Fibroblast of skin of back (primary cell): ENCODE measurements around the gene LETMD1. TPM values are rescaled to one million over a fixed set of nuclear protein-coding genes. Genes with fewer than 3 reads are reported as not detected.
"Not testable (repeated sequence)": the region's sequence is repeated elsewhere in the genome, so short reads cannot be mapped to it uniquely, and the experiment has no call there.

ENCODE experiments used
- DNase-seq: peaks from one replicate; pipeline ENCODE4 v3.0.0-alpha.2; 2013
- polyA plus RNA-seq, 2 experiments: library from polyadenylated mRNA; unstranded; fragments of 120-200 nt; gene quantifications; one replicate each; pipeline ENCODE4 v1.2.1, GENCODE V29; 2013; ENCODE audit not compliant: insufficient read length in 2 of 2

The LETMD1 gene, protein sequence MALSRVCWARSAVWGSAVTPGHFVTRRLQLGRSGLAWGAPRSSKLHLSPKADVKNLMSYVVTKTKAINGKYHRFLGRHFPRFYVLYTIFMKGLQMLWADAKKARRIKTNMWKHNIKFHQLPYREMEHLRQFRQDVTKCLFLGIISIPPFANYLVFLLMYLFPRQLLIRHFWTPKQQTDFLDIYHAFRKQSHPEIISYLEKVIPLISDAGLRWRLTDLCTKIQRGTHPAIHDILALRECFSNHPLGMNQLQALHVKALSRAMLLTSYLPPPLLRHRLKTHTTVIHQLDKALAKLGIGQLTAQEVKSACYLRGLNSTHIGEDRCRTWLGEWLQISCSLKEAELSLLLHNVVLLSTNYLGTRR
- 24.9 TPM for polyA plus RNA-seq (2013, experiment 1 of 2; ENCODE audit: insufficient read length)
- polyA plus RNA-seq (2013, experiment 2 of 2; ENCODE audit: insufficient read length) = 31.8 TPM

- peak; percentile 99 for DNase-seq
Measured at GRCh38 chr12:51047655-51048540, at the start of gene LETMD1. LETMD1 (plus strand) TSS chr12:51048327; CDS start chr12:51048357, 30 bp downstream.

DNA sequence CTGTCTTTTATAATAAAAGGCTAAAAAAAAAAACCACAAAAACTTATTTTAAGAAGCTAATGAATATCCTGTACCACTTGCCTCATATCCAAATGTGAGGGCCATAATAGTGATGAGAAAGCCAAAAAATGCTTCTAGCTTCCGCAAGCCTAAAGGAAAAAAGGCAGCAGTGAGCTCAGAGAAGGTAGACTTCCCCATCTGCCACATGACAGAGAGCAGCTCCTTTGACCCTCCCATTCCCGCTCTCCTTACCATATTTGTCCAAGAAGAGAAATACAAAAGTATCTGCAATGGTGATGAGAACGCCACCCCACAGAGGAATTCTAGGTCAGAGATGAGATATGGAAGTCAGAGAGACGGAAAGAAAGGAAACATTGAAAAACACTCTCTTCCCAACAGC lies 49.0 kb upstream of the LETMD1 start:
- DNase-seq = no peak

DNA sequence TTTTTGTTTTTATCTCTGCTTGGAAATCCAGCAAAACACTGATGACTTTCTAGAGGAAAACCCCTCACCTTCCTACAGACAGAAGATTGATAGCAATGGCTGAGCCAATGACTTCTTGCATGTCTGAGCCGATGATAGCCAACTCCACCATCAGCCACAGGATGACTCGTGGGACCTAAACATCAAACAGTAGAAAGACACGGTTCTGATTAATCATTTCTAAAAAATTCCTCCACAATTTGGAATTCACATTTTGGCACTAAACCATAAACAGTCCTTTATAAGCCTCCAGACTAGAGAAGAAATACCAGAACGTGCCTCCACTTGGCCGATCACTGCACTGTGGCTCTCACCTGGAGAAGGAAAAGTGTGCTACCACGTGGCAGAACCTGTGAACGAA lies 47.9 kb upstream of the LETMD1 start:
- peak; percentile 71 for DNase-seq

DNA sequence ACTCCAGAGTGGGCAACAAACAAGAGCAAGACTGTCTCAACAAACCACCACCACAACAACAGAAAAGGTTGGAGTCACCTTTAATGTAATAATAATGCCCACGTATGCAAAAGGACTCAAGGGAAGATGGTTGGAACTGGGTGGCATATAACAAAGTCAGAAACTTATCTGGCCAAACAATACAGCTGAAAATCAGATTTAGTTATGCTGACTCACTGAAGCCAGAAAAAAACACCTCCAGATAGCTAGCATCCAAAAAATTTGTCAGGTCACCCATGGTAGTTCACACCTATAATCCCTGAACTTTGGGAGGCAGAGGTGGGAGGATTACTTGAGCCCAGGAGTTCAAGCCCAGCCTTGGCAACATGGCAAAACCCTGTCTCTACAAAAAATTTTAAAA lies 46.3 kb upstream of the LETMD1 start:
- no peak for DNase-seq

- no peak for DNase-seq
Measured at GRCh38 chr12:51004504-51004903, 43.6 kb upstream of the LETMD1 start.

- DNase-seq = no peak
Measured at GRCh38 chr12:51005030-51005429, 43.1 kb upstream of the LETMD1 start.

GRCh38 chr12:51005671-51006070 lies 42.5 kb upstream of the LETMD1 start:
- DNase-seq = no peak

DNA sequence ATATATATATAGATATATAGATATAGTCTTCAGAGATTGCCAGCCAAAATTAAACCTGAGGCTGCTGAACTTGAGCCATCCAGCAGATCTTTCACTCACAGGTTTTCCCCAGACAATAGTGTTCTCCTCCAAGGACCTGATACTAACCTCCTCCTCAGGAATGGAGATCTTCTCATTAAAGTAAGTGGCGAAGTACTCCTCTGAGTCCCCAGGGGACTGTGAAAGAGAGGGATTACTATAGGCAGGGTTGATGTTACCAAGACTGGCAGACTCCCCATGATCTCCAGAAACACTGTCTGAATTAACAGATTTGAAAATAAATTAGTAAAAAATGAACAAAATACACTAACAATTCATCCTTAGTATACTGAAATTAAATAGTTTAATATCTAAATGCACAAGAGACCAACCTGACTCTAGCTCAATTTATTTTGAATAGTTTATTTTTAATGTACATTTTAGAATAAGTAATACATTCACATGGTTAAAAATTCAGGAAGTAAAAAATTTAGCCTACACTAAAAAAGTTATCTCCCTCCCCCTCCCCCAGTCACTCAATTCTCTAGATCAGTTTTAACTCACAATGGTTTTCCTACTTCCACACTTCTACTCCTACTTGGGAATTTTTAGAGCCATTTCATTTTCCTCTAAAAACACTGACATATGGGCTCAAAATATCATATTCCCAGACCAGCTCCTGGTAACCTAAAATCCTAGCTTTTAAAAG lies 39.6 kb upstream of the LETMD1 start:
- DNase-seq = no peak

DNA sequence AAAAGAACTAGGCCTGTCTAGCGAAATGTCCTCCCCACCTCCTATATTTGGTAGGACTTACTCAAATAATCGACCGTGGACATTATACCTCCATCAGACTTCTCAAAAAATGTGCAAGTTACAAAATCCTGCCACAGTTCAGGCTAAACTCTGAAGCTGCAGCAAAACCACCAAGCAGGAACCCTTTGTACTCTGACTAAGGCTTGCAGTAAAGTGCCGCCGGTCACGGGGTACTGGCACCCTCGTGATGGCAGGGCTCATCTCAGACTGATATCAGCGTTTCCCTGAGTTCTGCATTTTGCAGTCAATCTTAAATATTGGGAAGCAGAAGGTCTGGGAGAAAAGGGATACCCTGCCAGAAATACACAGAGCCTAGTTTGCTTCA lies 39.1 kb upstream of the LETMD1 start:
- DNase-seq = no peak

DNA sequence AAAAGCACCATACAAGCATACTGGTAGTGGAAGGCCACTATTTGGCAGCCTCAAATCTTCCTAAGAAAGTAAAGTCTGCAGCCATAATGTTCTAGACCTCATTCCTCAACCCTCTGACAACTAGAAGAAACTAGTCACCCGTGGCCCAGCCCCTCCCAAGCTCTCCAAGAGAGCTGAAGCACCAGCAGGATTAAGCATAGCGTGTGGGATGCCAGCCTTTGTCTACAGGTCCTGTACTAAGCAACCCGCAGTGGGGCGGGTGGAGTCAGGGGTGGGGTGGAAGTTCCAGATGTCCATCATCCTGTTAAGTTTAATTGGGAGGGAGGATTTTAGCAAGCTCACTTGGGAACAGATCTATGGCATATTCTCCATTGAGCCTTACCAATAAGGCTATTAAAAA lies 36.2 kb upstream of the LETMD1 start:
- no peak for DNase-seq

- DNase-seq = no peak
Measured at GRCh38 chr12:51012570-51013236, 35.4 kb upstream of the LETMD1 start.

- DNase-seq = no peak
Measured at GRCh38 chr12:51013441-51013840, 34.7 kb upstream of the LETMD1 start.

- DNase-seq = not testable (repeated sequence)
Measured at GRCh38 chr12:51014467-51014866, 33.7 kb upstream of the LETMD1 start.

- no peak for DNase-seq
Measured at GRCh38 chr12:51017452-51017851, 30.7 kb upstream of the LETMD1 start.

DNA sequence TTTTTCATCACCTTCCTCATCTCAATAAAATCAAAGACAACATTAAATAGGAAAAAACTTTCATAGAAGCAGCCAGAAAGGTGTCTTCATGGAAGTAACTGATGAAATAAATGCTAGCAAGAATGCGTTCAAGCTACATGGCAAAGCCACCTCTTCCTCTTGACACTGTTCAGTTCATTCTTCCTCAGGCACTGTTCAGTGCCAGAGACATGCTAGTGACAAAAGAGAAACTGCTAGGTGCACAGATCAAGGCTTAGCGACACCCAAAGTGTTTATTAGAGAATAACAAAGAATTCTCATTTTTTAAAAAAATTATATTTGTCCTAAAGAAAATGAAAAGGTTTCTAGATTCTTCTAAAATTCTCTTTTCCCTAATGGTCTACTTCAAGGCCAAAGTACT lies 29.2 kb upstream of the LETMD1 start:
- no peak for DNase-seq

GRCh38 chr12:51019927-51020326 lies 28.2 kb upstream of the LETMD1 start:
- no peak for DNase-seq

- no peak for DNase-seq
Measured at GRCh38 chr12:51020448-51021182, 27.5 kb upstream of the LETMD1 start.

GRCh38 chr12:51021694-51022093 lies 26.4 kb upstream of the LETMD1 start:
- DNase-seq = no peak

GRCh38 chr12:51023625-51024382 lies 24.3 kb upstream of the LETMD1 start:
- DNase-seq = no peak

- no peak for DNase-seq
Measured at GRCh38 chr12:51025338-51025835, 22.7 kb upstream of the LETMD1 start.
